ENCODE results near the gene TSR3.

The TSR3 gene

GRCh38 chr16:1309888-1310831 is 41.5 kb downstream of the TSR3 start:
- peak; percentile 24 for DNase-seq (ENCODE audit: low read depth, low spot score)

- peak; percentile 96 for DNase-seq (ENCODE audit: low read depth, low spot score)
Measured at GRCh38 chr16:1308977-1309885, 42.4 kb downstream of the TSR3 start, which contains the start of gene UBE2I. TSS of gene UBE2I (plus strand) at chr16:1309636. CDS start at chr16:1314031, 4,395 bp downstream.

GRCh38 chr16:1308036-1308976 is 43.4 kb downstream of the TSR3 start:
- no peak for DNase-seq (ENCODE audit: low read depth, low spot score)

- no peak for DNase-seq (ENCODE audit: low read depth, low spot score)
Measured at GRCh38 chr16:1306334-1306733, 45.3 kb downstream of the TSR3 start.

GRCh38 chr16:1305823-1306222 is 45.9 kb downstream of the TSR3 start:
- DNase-seq (ENCODE audit: low read depth, low spot score): no peak

GRCh38 chr16:1301562-1301961 is 50.1 kb downstream of the TSR3 start:
- DNase-seq (ENCODE audit: low read depth, low spot score): no peak

- DNase-seq (ENCODE audit: low read depth, low spot score): peak; percentile 53
Measured at GRCh38 chr16:1300664-1301476, 50.8 kb downstream of the TSR3 start.

GRCh38 chr16:1299868-1300203 is 51.8 kb downstream of the TSR3 start:
- no peak for DNase-seq (ENCODE audit: low read depth, low spot score)

Data from activated CD4-positive, CD25-positive, alpha-beta regulatory T cell treated with anti-CD3 and anti-CD28 coated beads, Interleukin-2, amount 50 U/mL, for 16 hours (primary cell).